Caco-2 (cell line): ENCODE measurements around the gene RORC. TPM values are rescaled to one million over a fixed set of nuclear protein-coding genes. Genes with fewer than 3 reads are reported as not detected.

Source experiments
- BruUV-seq: library from RNA; stranded (reverse); fragments of 400-500 nt; replicated peaks from 2 replicates; lab custom pipeline; 2021; lab: Mats Ljungman, UMichigan
- CTCF ChIA-PET: fragments of 300-600 bp; sonication (Branson Sonifier 250); formaldehyde crosslinking; loops from one replicate; lab custom pipeline; 2022; ENCODE audit warnings: antibody characterized with exemption; lab: Charles Lee
- POLR2A ChIA-PET: fragments of 300-600 bp; sonication (Branson Sonifier 250); formaldehyde crosslinking; loops from one replicate; lab custom pipeline; 2022; ENCODE audit warnings: antibody characterized with exemption; lab: Charles Lee
- DNase-seq, 2 experiments: peaks; one replicate each; pipeline versions ENCODE4 v3.0.0 to v3.0.0-alpha.2; 2020 to 2022
- H3K27me3 ChIP-seq: replicated peaks from 2 replicates; pipeline ENCODE4 v1.6.0; 2011; ENCODE audit warnings: low read length; ENCODE audit not compliant: control insufficient read depth, insufficient read depth
- H3K36me3 ChIP-seq: 2 replicates; pipeline ENCODE4 v1.5.1; 2011; ENCODE audit warnings: low read length; ENCODE audit not compliant: control insufficient read depth, insufficient read depth
- H3K4me1 ChIP-seq: fragments of 250-450 bp; sonication (Bioruptor Pico); 2 replicates; pipeline ENCODE4 v1.5.1; 2020; ENCODE audit warnings: mild to moderate bottlenecking
- H3K4me3 ChIP-seq: 2 replicates; pipeline ENCODE4 v1.5.1; 2011; ENCODE audit warnings: low read depth, mild to moderate bottlenecking, control low read depth, low read length
- H3K9me3 ChIP-seq: fragments of 250-450 bp; sonication (Bioruptor Pico); 2 replicates; pipeline ENCODE4 v1.5.1; 2020; ENCODE audit warnings: mild to moderate bottlenecking, moderate library complexity
- H3K27ac Mint-ChIP-seq: one replicate; pipeline ENCODE4 v1.8.0; 2022; ENCODE audit warnings: mixed read lengths; ENCODE audit not compliant: unreplicated experiment
- H3K27me3 Mint-ChIP-seq: one replicate; pipeline ENCODE4 v1.8.0; 2022; ENCODE audit warnings: mixed read lengths; ENCODE audit not compliant: insufficient read depth, unreplicated experiment
- H3K36me3 Mint-ChIP-seq: one replicate; pipeline ENCODE4 v1.8.0; 2022; ENCODE audit warnings: mild to moderate bottlenecking, mixed read lengths; ENCODE audit not compliant: insufficient read depth, unreplicated experiment
- H3K4me1 Mint-ChIP-seq: one replicate; pipeline ENCODE4 v1.8.0; 2022; ENCODE audit warnings: low read depth, mixed read lengths; ENCODE audit not compliant: unreplicated experiment
- H3K4me3 Mint-ChIP-seq: one replicate; pipeline ENCODE4 v1.8.0; 2022; ENCODE audit warnings: mild to moderate bottlenecking, moderate library complexity, mixed read lengths; ENCODE audit not compliant: unreplicated experiment
- H3K9me3 Mint-ChIP-seq: one replicate; pipeline ENCODE4 v1.8.0; 2022; ENCODE audit warnings: mixed read lengths; ENCODE audit not compliant: unreplicated experiment
- intact Hi-C: fragments of 100-400 bp; cut with micrococcal nuclease; formaldehyde crosslinking; loops from one replicate; pipeline ENCODE4 v1.10.0; 2022; ENCODE audit not compliant: unreplicated experiment
- total RNA-seq: library from RNA; stranded (reverse); gene quantifications from 2 replicates; pipeline ENCODE4 v1.2.3, GENCODE V29; 2022
- TF ChIP-seq, protein P1 (sequence below), 2 experiments: fragments of 200-600 bp in 1 of 2; IDR thresholded peaks; 1 replicate in 1 of 2; 2 replicates in 1 of 2; pipeline versions ENCODE4 v1.5.1 to v1.8.0; 2011 to 2022; ENCODE audit warnings: antibody characterized with exemption in 1 of 2, control low read depth in 1 of 2, inconsistent platforms in 1 of 2, low read depth in 1 of 2, low read length in 1 of 2, mild to moderate bottlenecking in 1 of 2, moderate library complexity in 1 of 2; ENCODE audit not compliant: insufficient read depth in 1 of 2, severe bottlenecking in 1 of 2, unreplicated experiment in 1 of 2

The RORC gene
- total RNA-seq, 1 experiment from 2014 or later: not detected

DNA sequence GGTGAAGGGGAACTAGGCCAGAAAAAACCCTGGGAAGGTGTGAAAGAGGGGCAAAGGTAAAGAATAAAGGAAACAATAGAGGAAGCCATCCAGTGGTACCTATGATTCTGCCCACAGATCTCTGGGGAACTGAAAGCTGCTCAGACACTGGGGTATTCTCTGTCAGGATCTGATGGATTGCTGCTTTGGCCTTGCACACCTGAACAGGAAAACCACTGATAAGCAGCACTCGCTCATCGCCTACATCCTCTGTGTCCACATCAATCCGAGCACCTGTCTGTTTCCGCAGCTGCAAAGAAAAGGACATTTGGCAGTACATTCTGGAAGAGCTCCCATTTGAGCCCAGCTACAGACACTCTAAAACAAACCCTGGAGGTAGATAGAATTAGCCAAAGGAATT lies 51.8 kb downstream of the RORC start:
- H3K9me3 ChIP-seq: no peaks in the 10 kb centered on the region
- H3K36me3 ChIP-seq: no peaks in the 10 kb centered on the region
- no peaks in the 10 kb centered on the region for H3K4me1 ChIP-seq
- POLR2A ChIA-PET: no interaction called here
- H3K27me3 Mint-ChIP-seq: no peaks in the 10 kb centered on the region
- TF ChIP-seq, protein P1, sequence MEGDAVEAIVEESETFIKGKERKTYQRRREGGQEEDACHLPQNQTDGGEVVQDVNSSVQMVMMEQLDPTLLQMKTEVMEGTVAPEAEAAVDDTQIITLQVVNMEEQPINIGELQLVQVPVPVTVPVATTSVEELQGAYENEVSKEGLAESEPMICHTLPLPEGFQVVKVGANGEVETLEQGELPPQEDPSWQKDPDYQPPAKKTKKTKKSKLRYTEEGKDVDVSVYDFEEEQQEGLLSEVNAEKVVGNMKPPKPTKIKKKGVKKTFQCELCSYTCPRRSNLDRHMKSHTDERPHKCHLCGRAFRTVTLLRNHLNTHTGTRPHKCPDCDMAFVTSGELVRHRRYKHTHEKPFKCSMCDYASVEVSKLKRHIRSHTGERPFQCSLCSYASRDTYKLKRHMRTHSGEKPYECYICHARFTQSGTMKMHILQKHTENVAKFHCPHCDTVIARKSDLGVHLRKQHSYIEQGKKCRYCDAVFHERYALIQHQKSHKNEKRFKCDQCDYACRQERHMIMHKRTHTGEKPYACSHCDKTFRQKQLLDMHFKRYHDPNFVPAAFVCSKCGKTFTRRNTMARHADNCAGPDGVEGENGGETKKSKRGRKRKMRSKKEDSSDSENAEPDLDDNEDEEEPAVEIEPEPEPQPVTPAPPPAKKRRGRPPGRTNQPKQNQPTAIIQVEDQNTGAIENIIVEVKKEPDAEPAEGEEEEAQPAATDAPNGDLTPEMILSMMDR (IDR thresholded peaks at IDR 0.05; ENCODE audit: insufficient read depth in 1 of 2, low read depth in 1 of 2, low read length in 1 of 2, severe bottlenecking in 1 of 2, unreplicated experiment in 1 of 2): no peak
- intact Hi-C loops: no loop called here
- CTCF ChIA-PET: no interaction called here
- H3K9me3 Mint-ChIP-seq: no peaks in the 10 kb centered on the region
- no peaks in the 10 kb centered on the region for H3K4me1 Mint-ChIP-seq
- BruUV-seq: no TSS peak
- no peak overlapping the region for H3K27ac Mint-ChIP-seq
- no peak overlapping the region for H3K4me3 ChIP-seq
- no peak overlapping the region for H3K4me3 Mint-ChIP-seq
- no peaks in the 10 kb centered on the region for H3K27me3 ChIP-seq
- no peak for DNase-seq
- H3K36me3 Mint-ChIP-seq: no peaks in the 10 kb centered on the region

DNA sequence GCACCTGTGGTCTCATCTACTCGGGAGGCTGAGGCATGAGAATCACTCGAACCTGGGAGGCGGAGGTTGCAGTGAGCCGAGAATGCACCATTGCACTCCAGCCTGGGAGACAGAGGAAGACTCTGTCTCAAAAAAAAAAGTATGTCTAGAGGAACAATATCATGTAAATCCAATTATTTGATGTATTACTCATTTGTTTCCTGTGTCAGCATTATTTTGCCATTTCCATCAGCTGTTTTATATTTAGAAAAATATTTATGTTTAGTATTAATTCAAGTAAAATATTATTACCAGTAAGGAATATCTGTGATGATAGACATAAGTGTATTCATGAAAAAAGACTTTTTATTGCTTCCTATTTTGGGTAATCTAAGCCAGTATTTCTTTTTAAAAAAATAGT lies 54.3 kb downstream of the RORC start:
- no peak for DNase-seq
- Histone ChIP-seq H3K4me1 (no peaks in the 10 kb centered on the region), H3K36me3 (no peaks in the 10 kb centered on the region; the same call in 1 of the 2 replicates), H3K9me3 (no peaks in the 10 kb centered on the region), H3K4me3 (no peak overlapping the region), H3K27me3 (no peaks in the 10 kb centered on the region)
- intact Hi-C loops: no loop called here
- no peaks in the 10 kb centered on the region for H3K4me1 Mint-ChIP-seq
- no peak overlapping the region for H3K4me3 Mint-ChIP-seq
- CTCF ChIA-PET: no interaction called here
- no peak overlapping the region for H3K27ac Mint-ChIP-seq
- POLR2A ChIA-PET: no interaction called here
- H3K36me3 Mint-ChIP-seq: no peaks in the 10 kb centered on the region
- TF ChIP-seq, protein P1 (IDR thresholded peaks at IDR 0.05; ENCODE audit: insufficient read depth in 1 of 2, low read depth in 1 of 2, low read length in 1 of 2, severe bottlenecking in 1 of 2, unreplicated experiment in 1 of 2): no peak
- H3K9me3 Mint-ChIP-seq: no peaks in the 10 kb centered on the region
- BruUV-seq: no TSS peak
- H3K27me3 Mint-ChIP-seq: no peaks in the 10 kb centered on the region

- no peak overlapping the region for H3K4me3 Mint-ChIP-seq
These were observed 54.9 kb downstream of the RORC start for GRCh38 chr1:151776665-151777062.

More at GRCh38 chr1:151776665-151777062, 54.9 kb downstream of the RORC start:
- no TSS peak for BruUV-seq
- Histone ChIP-seq H3K36me3 (no peaks in the 10 kb centered on the region; the same call in 1 of the 2 replicates), H3K4me1 (no peaks in the 10 kb centered on the region), H3K9me3 (no peaks in the 10 kb centered on the region), H3K27me3 (no peaks in the 10 kb centered on the region), H3K4me3 (no peak overlapping the region)
- H3K36me3 Mint-ChIP-seq: no peaks in the 10 kb centered on the region
- no peak for DNase-seq
- H3K4me1 Mint-ChIP-seq: no peaks in the 10 kb centered on the region
- H3K27ac Mint-ChIP-seq: no peak overlapping the region
- intact Hi-C loops: no loop called here
- CTCF ChIA-PET: no interaction called here
- no peaks in the 10 kb centered on the region for H3K27me3 Mint-ChIP-seq
- TF ChIP-seq, protein P1 (IDR thresholded peaks at IDR 0.05; ENCODE audit: insufficient read depth in 1 of 2, low read depth in 1 of 2, low read length in 1 of 2, severe bottlenecking in 1 of 2, unreplicated experiment in 1 of 2): no peak
- POLR2A ChIA-PET: no interaction called here
- no peaks in the 10 kb centered on the region for H3K9me3 Mint-ChIP-seq
